OCI-LY7 (cell line): ENCODE data around the gene SRRM2. TPM values are rescaled to one million over a fixed set of nuclear protein-coding genes. Genes with fewer than 3 reads are reported as not detected.

Source experiments
- BruUV-seq: library from RNA; stranded (reverse); fragments of 400-500 nt; replicated peaks from 2 replicates; lab custom pipeline; 2021; lab: Mats Ljungman, UMichigan
- CTCF ChIA-PET: fragments of 300-600 bp; sonication (Branson Sonifier 250); formaldehyde crosslinking; loops from one replicate; lab custom pipeline; 2022; ENCODE audit warnings: antibody characterized with exemption; ENCODE audit not compliant: unreplicated experiment; lab: Charles Lee
- POLR2A ChIA-PET: fragments of 300-600 bp; sonication (Branson Sonifier 250); formaldehyde crosslinking; loops from one replicate; lab custom pipeline; 2022; ENCODE audit warnings: antibody characterized with exemption; lab: Charles Lee
- DNase-seq: peaks from one replicate; pipeline ENCODE4 v3.0.0-alpha.2; 2015; ENCODE audit warnings: low spot score
- H2AFZ ChIP-seq: fragments of 200-600 bp; sonication (generic), shearing (Covaris generic); 2 replicates; pipeline ENCODE4 v1.6.1; 2014; ENCODE audit warnings: mild to moderate bottlenecking, antibody characterized with exemption, low read length, moderate library complexity
- H3K27ac ChIP-seq: fragments of 200-600 bp; sonication (generic); 2 replicates; pipeline ENCODE4 v1.5.1; 2014; ENCODE audit warnings: mixed run types, low read depth, mild to moderate bottlenecking, moderate library complexity, low read length, inconsistent platforms; ENCODE audit not compliant: poor library complexity, severe bottlenecking
- H3K36me3 ChIP-seq: fragments of 200-600 bp; sonication (generic); 2 replicates; pipeline ENCODE4 v1.6.1; 2014; ENCODE audit warnings: mild to moderate bottlenecking, antibody characterized with exemption, low read length, moderate library complexity, mixed read lengths; ENCODE audit not compliant: insufficient read depth
- H3K4me1 ChIP-seq: fragments of 200-600 bp; sonication (generic); 2 replicates; pipeline ENCODE4 v1.5.1; 2014; ENCODE audit warnings: mild to moderate bottlenecking, low read length; ENCODE audit not compliant: insufficient read depth, poor library complexity, severe bottlenecking
- H3K4me2 ChIP-seq: fragments of 200-600 bp; sonication (generic); 2 replicates; pipeline ENCODE4 v1.6.1; 2014; ENCODE audit warnings: mild to moderate bottlenecking, low read length
- H3K4me3 ChIP-seq: fragments of 200-600 bp; sonication (generic); 2 replicates; pipeline ENCODE4 v1.5.1; 2014; ENCODE audit warnings: mild to moderate bottlenecking, low read depth, low read length; ENCODE audit not compliant: poor library complexity, severe bottlenecking
- H3K79me2 ChIP-seq: fragments of 200-600 bp; sonication (generic); 2 replicates; pipeline ENCODE4 v1.6.1; 2016; ENCODE audit warnings: low read depth, mild to moderate bottlenecking, low read length, moderate library complexity, mixed read lengths; ENCODE audit not compliant: insufficient read depth
- H3K9me2 ChIP-seq: fragments of 200-600 bp; sonication (generic); 2 replicates; pipeline ENCODE4 v1.6.1; 2016; ENCODE audit warnings: mild to moderate bottlenecking, low read length, mixed read lengths; ENCODE audit not compliant: insufficient read depth
- H3K9me3 ChIP-seq: fragments of 200-600 bp; sonication (generic); 2 replicates; pipeline ENCODE4 v1.6.1; 2014; ENCODE audit warnings: mild to moderate bottlenecking, mixed run types, low read length, mixed read lengths
- H4K20me1 ChIP-seq: fragments of 200-600 bp; sonication (generic); 2 replicates; pipeline ENCODE4 v1.6.1; 2014; ENCODE audit warnings: mild to moderate bottlenecking, antibody characterized with exemption, low read length, moderate library complexity, mixed read lengths; ENCODE audit not compliant: insufficient read depth
- CTCF ChIP-seq: fragments of 200-600 bp; sonication (generic); conservative IDR thresholded peaks from 2 replicates; pipeline ENCODE4 v1.5.1; 2014; ENCODE audit warnings: mild to moderate bottlenecking, antibody characterized with exemption, low read length, moderate library complexity, mixed read lengths
- EZH2phosphoT487 ChIP-seq: fragments of 200-600 bp; sonication (generic); IDR thresholded peaks from 2 replicates; pipeline ENCODE4 v1.6.1; 2018; ENCODE audit warnings: low read depth, borderline replicate concordance, mild to moderate bottlenecking, mixed run types, antibody characterized with exemption, low read length, moderate library complexity, mixed read lengths
- intact Hi-C: fragments of 100-400 bp; cut with micrococcal nuclease; formaldehyde crosslinking; loops from one replicate; pipeline ENCODE4 v1.10.0; 2022; ENCODE audit not compliant: unreplicated experiment
- total RNA-seq, 2 experiments: library from RNA; depleted of rRNA in 1 of 2; stranded (reverse); fragments of >200 nt in 1 of 2; shearing (Covaris generic) in 1 of 2; gene quantifications; 2 replicates each; pipeline ENCODE4 v1.2.3, GENCODE V29; 2014 to 2022

SRRM2 gene
- total RNA-seq, 2 experiments from 2014 or later: 208 to 819 TPM

DNA sequence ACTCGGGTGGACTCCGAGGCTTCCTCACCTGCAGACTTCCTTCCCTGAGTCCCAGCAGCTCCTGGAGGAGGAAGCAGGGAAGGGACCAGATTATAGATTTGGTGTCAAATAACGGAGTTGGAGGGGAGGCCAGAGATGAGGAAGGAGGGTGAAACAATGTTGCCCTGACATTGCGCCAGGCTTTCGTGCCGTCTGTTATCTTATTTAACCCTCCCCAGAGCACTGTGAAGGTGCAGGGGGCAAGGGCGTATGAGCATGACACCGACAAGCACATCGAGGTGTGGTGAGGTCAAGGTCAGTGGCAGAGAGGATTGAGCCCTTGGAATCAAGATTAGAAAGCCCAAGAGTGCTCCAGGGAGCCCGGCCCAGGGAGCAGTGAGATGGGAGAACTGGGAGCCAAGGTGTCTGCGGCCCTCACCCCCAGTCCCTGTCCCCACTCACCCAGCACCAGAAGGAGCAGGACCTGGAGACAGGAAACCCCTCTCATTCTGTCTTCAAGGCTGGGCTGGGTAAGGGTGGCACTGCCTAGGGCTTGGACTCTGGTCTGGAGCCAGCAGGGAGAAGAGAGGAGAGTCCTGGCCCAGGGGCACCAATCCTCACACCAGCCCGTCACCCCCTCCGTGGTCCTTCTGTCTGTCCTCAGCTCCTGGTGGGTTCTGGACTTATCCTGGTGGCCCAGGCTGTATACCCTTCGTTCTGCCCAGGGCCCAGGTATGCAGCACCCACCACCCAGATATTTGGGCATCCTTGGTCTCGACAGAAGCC lies 33.8 kb downstream of the SRRM2 start:
- H3K9me2 ChIP-seq: no peaks in the 10 kb centered on the region
- no peaks in the 10 kb centered on the region for H3K36me3 ChIP-seq
- no peak overlapping the region for H3K4me2 ChIP-seq
- POLR2A ChIA-PET: no interaction called here
- no peaks in the 10 kb centered on the region for H4K20me1 ChIP-seq
- H3K4me1 ChIP-seq: no peaks in the 10 kb centered on the region
- H3K4me3 ChIP-seq: no peak overlapping the region
- H3K27ac ChIP-seq: no peak overlapping the region
- CTCF ChIA-PET: interaction anchor here (0.6 kb wide), 1 partner anchor 800 kb away, joined by 3 read pairs; no protein-coding TSS in a partner anchor
- TF ChIP-seq EZH2phosphoT487 (no peak), CTCF (no peak)
- intact Hi-C loops: no loop called here
- DNase-seq: no peak
- no peak overlapping the region for H2AFZ ChIP-seq
- BruUV-seq: no TSS peak
- H3K9me3 ChIP-seq: no peaks in the 10 kb centered on the region
- no peaks in the 10 kb centered on the region for H3K79me2 ChIP-seq

DNA sequence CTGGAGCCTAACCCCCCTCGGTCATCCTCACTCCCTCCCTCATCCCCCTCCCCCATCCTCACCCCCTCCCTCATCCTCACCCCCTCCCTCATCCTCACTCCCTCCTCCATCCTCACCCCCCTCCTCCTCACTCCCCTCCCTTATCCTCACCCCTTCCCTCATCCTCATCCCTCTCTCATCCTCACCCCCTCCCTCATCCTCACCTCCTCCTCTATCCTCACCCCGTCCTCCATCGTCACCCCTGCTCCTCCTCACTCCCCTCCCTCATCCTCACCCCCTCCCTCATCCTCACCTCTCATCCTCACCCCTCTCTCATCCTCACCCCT lies 34.4 kb downstream of the SRRM2 start:
- ChIA-PET CTCF (no interaction called here), POLR2A (no interaction called here)
- no TSS peak for BruUV-seq
- H3K4me2 ChIP-seq: no peak overlapping the region
- TF ChIP-seq EZH2phosphoT487 (no peak), CTCF (no peak)
- H3K36me3 ChIP-seq: no peaks in the 10 kb centered on the region
- no peak overlapping the region for H3K27ac ChIP-seq
- H2AFZ ChIP-seq: no peak overlapping the region
- intact Hi-C loops: no loop called here
- no peaks in the 10 kb centered on the region for H3K9me3 ChIP-seq
- H3K9me2 ChIP-seq: no peaks in the 10 kb centered on the region
- no peaks in the 10 kb centered on the region for H3K4me1 ChIP-seq
- H3K79me2 ChIP-seq: no peaks in the 10 kb centered on the region
- no peaks in the 10 kb centered on the region for H4K20me1 ChIP-seq
- no peak for DNase-seq
- no peak overlapping the region for H3K4me3 ChIP-seq

DNA sequence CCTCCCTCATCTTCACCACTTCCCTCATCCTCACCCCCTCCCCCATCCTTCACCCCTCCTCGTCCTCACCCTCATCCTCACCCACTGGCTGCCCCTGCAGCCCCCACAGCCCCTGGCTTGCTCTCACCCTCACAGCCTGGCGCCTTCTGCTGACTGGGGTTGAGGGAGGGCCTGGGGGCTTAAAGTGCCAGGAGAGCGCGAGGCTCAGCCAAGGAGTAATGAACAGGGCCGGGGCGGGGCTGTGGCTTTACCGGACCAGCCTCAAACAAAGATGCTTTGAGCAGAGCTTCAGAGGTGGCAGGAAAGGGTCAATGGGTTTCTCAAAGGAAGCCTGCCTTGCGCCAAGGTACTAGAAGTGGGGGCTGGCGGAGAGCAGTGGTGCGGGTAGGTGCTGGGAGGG lies 35.0 kb downstream of the SRRM2 start, which contains the start of gene PRSS33:
TSS of gene PRSS33 (minus strand) at position 155 of the 400 bp plus-strand sequence. CDS start 1,013 bp downstream, outside the sequence.
- no peaks in the 10 kb centered on the region for H4K20me1 ChIP-seq
- H3K9me2 ChIP-seq: no peaks in the 10 kb centered on the region
- H3K79me2 ChIP-seq: no peaks in the 10 kb centered on the region
- ChIA-PET CTCF (no interaction called here), POLR2A (no interaction called here)
- H3K27ac ChIP-seq: no peak within 1 kb of the TSS
- TF ChIP-seq EZH2phosphoT487 (no peak), CTCF (no peak)
- H2AFZ ChIP-seq: no peak within 1 kb of the TSS
- no peak for DNase-seq
- no TSS peak for BruUV-seq
- no peaks in the 10 kb centered on the region for H3K36me3 ChIP-seq
- no peak within 1 kb of the TSS for H3K4me2 ChIP-seq
- no peaks in the 10 kb centered on the region for H3K9me3 ChIP-seq
- intact Hi-C loops: no loop called here
- no peaks in the 10 kb centered on the region for H3K4me1 ChIP-seq
- H3K4me3 ChIP-seq: no peak within 1 kb of the TSS
